GM21786 (cell line): ENCODE results near the gene WFDC12.
"Not testable (repeated sequence)": the region's sequence is repeated elsewhere in the genome, so short reads cannot be mapped to it uniquely, and the experiment has no call there.

Source experiments
- ATAC-seq: cut with Tn5 transposase; IDR thresholded peaks from one replicate; pipeline ENCODE4 v1.9.1; 2021; ENCODE audit not compliant: unreplicated experiment

Gene WFDC12, protein sequence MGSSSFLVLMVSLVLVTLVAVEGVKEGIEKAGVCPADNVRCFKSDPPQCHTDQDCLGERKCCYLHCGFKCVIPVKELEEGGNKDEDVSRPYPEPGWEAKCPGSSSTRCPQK

DNA sequence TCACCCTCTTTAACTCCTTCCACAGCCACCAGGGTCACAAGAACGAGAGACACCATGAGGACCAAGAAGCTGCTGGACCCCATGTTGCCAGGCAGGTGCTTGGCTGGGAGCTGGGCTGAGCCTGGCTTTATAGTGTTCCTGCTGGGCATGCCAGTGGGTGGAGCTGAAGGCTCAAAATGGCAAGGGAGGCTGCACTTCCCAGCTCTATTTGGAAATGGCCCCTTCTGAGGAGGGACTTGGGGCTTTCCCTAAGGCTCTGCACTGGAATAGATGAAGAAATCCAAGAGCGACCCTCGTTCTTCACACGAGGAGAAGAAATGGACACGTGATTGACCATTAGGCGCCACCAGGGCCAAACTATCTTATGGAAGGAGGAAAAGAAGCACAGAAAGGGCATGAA, at the start of gene WFDC12:
Gene WFDC12 (minus strand): TSS at position 101 of the 400 bp plus-strand sequence. CDS start 18 bp downstream, at position 83.
- ATAC-seq: no peak

DNA sequence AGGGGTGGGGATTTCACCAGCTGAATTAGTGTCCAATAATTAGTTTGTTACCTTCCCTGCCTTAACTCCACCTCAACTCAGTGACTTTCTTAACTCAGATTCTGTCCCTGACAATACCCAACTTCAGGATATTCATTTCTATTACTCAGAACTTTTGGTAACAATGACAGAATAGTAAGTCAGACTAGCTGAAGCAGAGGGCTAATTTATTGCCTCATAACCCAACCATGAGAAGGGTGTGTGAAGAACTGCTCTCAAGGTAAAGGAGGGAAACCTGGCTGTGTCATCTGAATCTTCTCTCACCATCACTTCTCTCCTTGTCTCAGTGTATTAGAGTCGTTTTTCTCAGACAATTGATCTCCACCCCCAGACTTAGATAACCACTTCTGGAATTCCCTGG, 49.3 kb upstream of the WFDC12 start:
- no peak for ATAC-seq

DNA sequence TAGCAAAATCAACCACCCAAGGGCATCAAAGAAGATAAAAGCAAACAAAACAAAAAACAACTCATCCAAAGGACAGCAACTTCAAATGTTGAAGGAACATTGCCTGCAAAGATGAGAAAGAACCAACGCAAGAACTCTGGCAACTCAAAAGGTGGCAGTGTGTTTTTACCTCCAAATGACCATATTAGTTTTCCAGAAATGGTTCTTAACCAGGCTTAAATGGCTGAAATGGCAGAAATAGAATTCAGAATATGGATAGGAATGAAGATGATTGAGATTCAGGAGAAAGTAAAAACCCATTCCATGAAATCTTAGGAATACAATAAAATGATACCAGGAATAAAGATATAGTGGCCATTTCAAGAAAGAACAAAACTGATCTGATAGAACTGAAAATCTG, 40.6 kb upstream of the WFDC12 start:
- ATAC-seq: no peak

DNA sequence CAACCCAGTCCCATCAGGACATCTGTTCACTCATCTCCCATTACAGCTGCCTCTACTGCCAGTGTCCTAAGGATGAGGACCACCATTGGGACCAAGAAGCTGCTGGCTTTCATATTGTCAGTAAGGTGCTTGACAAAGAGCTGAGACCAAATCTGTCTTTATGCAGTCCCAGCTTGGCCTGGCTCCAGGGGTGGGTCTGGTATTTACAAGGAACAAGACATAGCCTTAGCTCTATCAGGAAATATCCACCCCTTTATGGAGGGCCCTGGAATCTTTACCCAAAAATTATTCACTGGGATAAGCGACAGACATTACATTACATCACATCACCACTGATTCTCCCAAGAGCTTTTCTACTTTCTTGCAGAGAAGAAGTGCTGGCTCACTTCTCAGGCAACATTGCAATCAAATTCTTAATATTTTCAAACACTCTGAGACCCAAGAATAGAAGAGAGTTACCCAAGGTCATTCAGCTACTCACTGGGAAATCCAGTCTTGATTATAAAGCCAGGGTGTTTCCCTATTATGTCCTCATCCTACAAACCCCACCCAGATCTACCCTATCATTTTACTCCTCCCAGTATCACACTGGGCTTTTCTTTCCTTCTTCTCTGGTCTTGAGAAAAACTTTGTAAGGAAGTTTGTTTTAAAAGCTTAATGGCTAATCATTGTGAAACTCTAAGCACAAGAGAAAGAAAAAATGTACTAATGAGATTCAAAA, 39.0 kb upstream of the WFDC12 start:
- ATAC-seq: no peak

DNA sequence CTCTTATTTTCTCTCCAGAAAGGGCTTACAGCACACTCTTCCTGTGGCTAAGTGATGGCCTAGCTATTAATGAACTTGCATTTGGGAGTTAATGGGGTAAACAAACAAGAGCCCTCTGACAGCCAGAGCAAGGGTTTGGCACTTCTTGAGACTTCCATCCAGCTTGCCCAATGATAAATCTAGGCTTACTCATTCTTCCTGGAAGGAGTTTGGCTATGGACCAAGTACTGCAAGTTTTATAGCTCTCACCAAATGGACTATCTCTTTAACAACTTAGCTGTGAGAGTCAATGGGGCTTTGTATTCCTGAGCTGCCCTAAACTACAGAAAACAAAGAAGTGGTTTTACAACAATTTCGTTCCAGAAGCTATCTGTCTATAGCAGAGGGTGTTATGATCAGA, 33.7 kb upstream of the WFDC12 start:
- ATAC-seq: no peak

DNA sequence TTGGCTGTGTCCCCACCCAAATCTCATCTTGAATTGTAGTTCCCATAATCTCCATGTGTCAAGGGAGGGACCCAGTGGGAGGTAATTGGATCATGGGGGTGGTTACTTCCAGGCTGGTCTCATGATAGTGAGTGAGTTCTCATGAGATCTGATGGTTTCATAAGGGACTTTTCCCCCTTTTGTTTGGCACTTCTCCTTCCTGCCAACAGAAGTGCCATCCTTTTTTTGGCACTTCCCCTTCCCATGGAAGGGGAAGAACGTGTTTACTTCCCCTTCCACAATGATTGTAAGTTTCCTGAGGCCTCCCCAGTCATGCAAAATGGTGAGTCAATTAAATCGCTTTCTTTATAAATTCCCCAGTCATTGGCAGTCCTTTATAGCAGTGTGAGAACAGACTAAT, 32.4 kb upstream of the WFDC12 start:
- ATAC-seq: no peak

DNA sequence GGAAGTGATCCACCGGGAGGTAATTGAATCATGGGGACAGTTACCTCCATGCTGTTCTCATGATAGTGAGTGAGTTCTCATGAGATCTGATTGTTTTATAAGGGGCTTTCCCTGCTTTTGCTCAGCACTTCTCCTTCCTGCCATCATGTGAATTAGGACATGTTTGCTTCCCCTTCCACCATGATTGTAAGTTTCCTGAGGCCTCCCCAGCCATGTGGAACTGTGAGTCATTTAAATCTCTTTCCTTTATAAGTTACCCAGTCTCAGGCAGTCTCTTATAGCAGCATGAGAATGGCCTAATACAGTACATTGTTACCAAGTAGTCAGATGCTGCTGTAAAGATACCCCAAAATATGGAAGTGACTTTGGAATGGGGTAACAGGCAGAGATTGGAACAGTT, 30.5 kb upstream of the WFDC12 start:
- not testable (repeated sequence) for ATAC-seq

DNA sequence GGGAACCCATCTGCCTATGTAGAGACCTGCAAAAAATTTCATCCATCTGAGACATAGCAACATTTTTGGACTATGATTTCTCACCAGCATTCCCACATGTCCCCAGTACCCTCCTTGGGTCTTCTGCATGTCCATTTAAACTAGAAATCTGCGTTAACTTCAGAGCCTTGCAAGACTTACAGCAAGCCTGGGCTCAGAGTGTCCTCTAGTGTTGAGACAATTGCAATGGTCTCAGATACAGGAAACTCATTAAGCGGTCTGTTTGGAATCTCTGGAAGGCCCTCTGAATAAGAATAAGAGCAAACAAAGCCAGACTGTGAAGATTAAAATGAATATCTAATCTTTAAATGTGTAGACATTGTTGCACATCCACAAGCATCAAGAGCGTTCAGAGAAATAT, 29.9 kb upstream of the WFDC12 start:
- ATAC-seq: no peak

DNA sequence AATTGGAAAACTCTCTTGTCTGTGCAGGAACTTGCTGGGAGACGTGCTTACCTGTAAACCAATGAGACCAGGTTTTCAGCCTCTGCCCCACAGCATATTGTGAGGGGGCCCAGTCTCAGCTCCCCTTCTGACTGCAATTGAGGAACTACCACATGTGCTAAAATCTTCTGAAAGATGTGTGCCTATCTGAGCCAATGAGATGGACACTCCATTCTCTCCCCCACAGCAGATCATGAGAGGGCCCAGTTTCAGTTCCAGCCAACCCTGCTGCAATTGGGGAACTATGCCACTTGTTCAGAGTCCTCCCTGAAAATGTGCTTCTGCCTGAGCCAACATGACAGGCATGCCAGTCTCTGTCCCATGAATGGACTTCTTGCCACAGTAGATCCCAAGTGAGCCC, 29.5 kb upstream of the WFDC12 start:
- ATAC-seq: no peak

DNA sequence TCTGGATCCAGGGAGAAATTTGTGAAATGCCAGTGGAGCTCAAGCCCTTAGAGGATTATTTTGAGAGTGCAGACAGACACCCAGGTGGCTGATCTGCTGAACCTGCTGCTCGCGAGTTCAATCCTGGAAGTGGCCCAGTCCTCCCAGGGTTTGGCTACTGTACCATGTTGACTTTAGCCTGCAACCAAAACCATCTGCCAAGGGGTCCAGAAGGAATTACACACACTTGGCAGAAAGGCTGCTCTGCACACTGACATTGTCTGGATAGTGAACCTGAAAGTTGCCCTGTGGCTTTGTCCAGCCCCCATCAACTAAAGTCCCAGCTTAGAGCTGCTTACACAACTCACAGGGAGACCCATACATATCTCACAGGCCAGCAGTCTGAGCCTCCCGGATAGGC, 28.9 kb upstream of the WFDC12 start:
- ATAC-seq: no peak

DNA sequence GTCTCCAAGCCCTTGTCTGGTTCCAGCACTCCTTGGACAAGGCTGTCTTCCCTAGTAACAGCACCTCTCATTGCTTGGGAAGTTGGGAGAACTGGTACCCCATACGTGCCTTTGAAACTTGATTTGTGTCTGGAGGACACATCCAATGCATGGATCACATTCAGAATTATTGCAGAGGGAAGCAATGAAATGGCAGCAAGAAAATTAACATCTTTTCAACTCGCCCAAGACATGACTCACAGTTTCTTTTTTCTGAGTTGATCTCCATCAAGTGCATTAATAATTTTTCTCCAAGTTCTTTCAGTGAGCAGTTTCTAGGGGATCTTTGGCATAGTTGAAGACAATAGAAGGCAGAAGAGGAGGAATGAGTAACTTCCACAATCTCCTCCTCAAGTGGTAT, 28.1 kb upstream of the WFDC12 start:
- no peak for ATAC-seq

DNA sequence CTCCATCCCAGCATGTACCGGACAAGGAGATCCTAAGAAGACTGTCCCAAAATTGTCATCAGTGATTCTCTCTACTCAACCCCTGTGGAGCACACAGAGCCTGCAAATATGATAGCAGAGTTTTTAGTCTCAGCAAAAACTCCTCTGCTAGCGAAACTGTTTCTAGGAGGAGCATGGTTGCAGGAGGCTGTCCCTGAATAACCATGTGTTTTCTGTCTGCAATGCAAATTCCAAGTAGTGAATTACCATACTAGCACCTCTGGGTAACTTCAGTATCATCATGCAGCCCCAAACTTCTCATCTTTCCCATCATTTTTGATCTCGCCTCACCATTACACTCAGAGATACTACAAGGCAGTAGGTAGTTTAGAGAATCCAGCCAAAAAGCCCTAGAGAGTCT, 24.8 kb upstream of the WFDC12 start:
- ATAC-seq: no peak

DNA sequence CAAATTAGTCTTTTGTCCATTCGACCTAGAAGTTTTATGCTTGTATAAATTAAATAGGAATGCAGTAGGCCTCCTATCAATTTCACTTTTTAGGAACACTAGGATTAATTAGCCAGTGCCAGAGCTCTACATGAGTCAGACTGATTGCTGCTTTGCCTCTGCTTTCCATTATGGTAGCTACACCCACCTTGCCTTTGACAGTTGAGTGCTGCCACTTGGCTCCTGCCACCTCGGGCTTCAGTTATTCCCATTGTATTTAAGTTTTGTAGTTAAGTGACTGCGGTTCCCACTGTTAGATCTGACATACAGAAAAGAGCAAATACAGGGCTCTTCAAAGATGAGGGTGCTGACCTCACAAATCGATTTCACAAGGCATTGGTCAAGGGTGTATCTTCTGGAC, 16.6 kb upstream of the WFDC12 start:
- no peak for ATAC-seq

DNA sequence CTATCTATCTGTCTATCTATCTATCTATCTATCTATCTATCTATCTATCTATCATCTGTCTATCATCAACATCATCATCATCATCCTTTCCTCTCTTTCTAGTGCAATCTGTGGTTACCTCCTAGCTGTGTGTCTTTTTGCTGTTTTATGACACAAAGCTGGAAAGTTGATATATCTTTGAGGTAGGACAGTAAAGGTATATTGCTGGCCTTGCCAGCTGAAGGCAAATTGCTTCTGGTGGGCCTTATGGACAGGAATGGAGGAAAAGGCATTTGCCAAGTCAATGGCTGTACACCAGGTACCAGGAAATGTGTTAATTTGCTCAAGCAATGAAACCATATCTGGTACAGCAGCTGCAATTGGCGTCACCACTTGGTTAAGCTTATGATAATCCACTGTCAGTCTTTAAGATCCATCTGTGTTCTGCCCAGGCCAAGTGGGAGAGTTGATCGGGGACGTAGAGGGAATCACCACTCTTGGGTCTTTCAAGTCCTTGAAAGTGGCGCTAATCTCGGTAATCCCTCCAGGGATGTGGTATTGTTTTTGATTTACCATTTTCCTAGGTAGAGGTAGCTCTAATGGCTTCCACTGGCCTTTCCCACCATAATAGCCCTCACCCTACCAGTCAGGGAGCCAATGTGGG, 15.6 kb upstream of the WFDC12 start:
- ATAC-seq: not testable (repeated sequence)

DNA sequence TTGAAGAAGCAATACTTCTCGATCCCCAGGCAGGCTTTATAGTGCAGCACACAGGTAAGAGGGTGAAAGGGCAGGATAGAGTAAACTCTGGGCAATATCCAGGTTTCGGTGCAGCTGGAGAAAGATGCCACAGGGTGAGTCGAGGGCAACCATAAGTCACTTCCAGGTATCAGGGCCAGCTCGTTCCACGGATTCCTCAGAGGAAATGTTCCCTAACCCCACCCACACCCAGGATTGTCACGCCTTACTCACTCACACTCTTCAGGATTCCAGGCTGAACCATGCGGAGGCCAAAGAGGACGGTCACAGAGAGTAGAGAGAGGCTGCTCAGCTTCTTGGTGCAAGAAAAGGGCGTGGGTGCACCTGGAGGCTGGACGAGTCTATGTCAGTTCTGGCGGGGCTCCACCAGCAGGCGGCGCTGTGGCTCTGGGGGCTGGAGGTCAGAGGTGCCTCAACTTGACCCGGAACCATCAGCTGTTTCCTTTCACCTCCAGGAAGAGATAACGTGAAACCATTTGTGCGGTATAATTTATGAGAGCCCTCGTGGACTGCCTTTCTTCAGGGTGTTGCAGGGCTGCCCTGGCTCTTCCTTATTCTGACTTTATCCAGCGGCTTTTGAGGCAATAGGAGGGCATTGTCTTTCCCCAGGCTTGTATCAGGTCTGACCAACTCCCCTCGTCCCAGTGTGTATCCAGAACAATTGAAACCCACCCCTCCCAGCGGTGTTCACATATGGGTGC, 14.5 kb upstream of the WFDC12 start:
- ATAC-seq: no peak

DNA sequence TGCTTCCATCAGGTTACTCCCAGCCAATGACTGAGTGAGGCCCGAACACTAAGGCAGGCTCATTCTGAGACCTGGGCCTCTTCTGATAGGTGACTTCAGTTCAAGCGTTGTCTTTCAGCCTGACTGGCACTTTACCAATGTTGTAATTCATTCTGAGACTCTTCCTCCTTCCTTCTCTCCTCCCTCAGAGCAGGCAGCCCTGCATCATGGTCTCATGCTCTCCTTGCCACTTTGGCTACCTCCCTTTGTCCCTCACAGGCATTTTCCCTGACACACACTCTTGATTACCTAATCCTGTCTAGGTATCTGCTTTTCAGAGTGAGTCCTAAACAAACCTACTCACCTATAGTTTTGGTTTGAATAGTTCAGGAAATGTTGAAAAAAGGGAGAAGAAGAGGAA, 12.6 kb upstream of the WFDC12 start:
- ATAC-seq: no peak

DNA sequence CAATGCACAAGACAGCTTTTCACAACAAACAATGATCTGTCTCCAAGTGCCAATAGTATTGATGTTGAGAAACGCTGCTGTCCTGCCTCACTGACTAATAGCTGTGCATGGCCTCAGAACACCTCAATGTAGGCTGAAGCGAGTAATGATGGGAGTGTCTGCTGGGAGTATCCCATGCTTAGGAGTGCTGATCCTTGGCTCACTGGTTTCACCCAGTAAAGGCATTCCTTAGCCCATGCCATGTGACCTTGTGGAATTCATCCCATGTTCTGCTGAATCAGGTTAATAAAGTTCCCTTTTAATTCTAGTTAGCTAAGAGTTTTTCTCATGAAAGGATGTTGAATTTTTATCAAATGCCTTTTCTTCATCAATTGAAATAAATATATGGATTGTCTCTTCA, 3.8 kb upstream of the WFDC12 start:
- ATAC-seq: no peak

DNA sequence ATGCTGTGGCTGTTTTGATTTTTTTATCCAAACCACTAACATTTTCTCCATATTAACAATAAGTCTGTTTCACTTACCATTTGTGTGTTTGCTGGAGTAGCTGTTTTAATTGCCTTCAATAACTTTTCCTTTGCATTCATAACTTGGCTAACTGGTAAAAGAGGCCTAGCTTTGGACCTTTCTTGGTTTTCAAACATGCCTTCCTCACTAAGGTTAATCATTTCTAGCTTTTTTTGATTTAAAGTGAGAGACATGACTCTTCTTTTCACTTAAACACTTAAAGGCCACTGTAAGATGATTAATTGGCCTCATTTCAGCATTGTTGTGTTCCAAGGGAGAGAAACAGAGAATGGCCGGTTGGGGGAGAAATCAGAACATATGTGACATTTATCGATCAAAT, 2.9 kb downstream of the WFDC12 start:
- ATAC-seq: no peak

DNA sequence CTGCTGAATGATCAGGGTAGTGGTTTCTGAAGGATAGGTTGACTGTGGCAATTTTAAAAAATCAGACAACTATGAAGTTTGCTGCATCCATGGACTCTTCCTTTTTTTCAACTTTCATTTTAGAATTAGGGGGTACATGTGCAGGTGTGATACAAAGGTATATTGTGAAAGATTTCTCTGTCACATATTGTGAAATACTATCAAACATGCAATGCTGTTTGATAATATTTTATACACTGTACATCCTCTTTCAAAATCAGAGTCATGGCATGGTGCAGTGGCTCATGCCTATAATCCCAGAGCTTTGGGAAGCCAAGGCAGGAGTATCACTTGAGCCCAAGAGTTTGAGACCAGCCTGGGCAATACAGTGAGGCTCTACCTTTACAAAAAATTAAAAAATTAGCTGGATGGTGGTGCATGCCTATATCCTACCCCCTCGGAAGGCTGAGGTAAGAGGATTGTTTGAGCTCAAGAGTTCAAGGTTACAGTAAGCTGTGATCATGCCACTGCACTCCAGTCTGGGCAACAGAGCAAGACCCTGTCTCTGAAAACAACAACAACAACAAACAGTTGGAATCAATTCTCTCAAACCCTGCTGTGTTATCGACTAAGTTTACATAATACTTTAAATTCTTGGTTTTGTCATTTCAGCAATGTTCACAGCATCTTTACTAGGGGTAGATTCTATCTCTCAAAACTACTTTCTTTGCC, 4.6 kb downstream of the WFDC12 start:
- ATAC-seq: no peak

DNA sequence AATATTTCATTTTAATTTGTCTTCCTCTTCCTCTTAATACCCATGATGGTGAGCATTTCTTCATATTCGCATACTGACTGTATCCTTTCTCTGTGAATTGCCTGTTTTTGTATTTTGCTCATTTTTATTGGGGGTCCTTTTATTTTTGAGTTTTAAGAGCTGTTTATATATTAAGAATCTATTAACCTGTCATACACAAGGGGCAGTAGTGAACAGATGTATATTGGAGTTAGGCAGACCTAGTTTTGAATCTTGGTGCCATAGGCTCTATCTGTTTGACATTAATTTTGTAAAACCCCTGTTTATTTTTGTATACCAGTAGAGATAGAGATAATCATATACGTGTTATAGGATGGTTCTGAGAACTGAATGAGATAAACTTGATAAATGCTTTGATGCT, 6.2 kb downstream of the WFDC12 start:
- ATAC-seq: no peak

DNA sequence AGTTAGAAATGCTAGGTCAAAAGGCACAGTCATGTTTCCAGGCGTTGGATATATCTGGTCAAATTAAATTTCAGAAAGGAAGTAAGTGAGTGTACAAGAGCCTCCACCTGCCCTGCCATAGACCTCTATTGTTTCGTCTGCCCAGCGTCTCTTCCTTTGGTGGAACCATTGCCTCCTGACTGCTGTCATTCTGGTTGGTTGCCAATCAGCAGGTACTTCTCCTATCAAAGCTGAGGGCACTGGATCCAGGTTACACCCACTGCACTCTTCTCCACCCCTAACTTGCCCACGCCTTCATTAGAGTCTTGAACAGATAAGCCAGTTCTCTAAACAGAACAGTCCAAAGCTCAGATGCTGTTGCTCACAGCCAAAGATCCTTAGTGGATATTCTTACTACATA, 6.7 kb downstream of the WFDC12 start:
- no peak for ATAC-seq
